HepG2 (cell line): Measurements from ENCODE around the gene APOM. TPM values are rescaled to one million over a fixed set of nuclear protein-coding genes. Genes with fewer than 3 reads are reported as not detected.

ENCODE experiments used
- ATF7-NPFF ChIP-seq: sonication (generic); formaldehyde crosslinking; IDR thresholded peaks from 2 replicates; pipeline ENCODE4 v1.8.1; 2023; ENCODE audit warnings: mild to moderate bottlenecking, low read depth, missing genetic modification reagents, moderate library complexity
- CBFB ChIP-seq: sonication (generic); formaldehyde crosslinking; IDR thresholded peaks from 2 replicates; pipeline ENCODE4 v1.4.0; 2020; ENCODE audit warnings: missing genetic modification reagents
- DMAP1 ChIP-seq: IDR thresholded peaks from 2 replicates; pipeline ENCODE4 v1.6.1; 2016
- DNMT1 ChIP-seq: sonication (generic); formaldehyde crosslinking; IDR thresholded peaks from 2 replicates; pipeline ENCODE4 v1.5.1; 2020; ENCODE audit warnings: mild to moderate bottlenecking, missing genetic modification reagents
- EED ChIP-seq: sonication (generic); formaldehyde crosslinking; IDR thresholded peaks from 2 replicates; pipeline ENCODE4 v1.5.0; 2020; ENCODE audit warnings: mild to moderate bottlenecking, missing genetic modification reagents
- FOXP1 ChIP-seq, 2 experiments: fragments of 450-650 bp in 1 of 2; IDR thresholded peaks; 2 replicates each; pipeline ENCODE4 v1.6.1; 2017 to 2018; ENCODE audit warnings: antibody characterized with exemption in 1 of 2
- KLF12 ChIP-seq: sonication (generic); formaldehyde crosslinking; IDR thresholded peaks from 2 replicates; pipeline ENCODE4 v1.4.0; 2020; ENCODE audit warnings: missing genetic modification reagents, borderline replicate concordance
- MNT ChIP-seq: fragments of 450-650 bp; IDR thresholded peaks from 2 replicates; pipeline ENCODE4 v1.6.1; 2016
- NKX3-1 ChIP-seq: sonication (generic); formaldehyde crosslinking; IDR thresholded peaks from 2 replicates; pipeline ENCODE4 v1.5.0; 2020; ENCODE audit warnings: missing genetic modification reagents
- THAP9 ChIP-seq: sonication (generic); formaldehyde crosslinking; IDR thresholded peaks from 2 replicates; pipeline ENCODE4; 2020; ENCODE audit warnings: missing genetic modification reagents, mild to moderate bottlenecking, borderline replicate concordance
- YEATS2 ChIP-seq: sonication (generic); formaldehyde crosslinking; IDR thresholded peaks from 2 replicates; pipeline ENCODE4 v1.4.0; 2020; ENCODE audit warnings: missing genetic modification reagents, borderline replicate concordance
- ZBTB21 ChIP-seq: sonication (generic); formaldehyde crosslinking; IDR thresholded peaks from 2 replicates; pipeline ENCODE4 v1.4.0; 2020; ENCODE audit warnings: missing genetic modification reagents
- ZNF101 ChIP-seq: sonication (generic); formaldehyde crosslinking; IDR thresholded peaks from 2 replicates; pipeline ENCODE4 v1.4.0; 2020; ENCODE audit warnings: mild to moderate bottlenecking, low read depth, missing genetic modification reagents, borderline replicate concordance
- ZNF256 ChIP-seq: sonication (generic); formaldehyde crosslinking; conservative IDR thresholded peaks from 2 replicates; pipeline ENCODE4 v1.4.0; 2020; ENCODE audit warnings: missing genetic modification reagents
- ZNF30 ChIP-seq: sonication (generic); formaldehyde crosslinking; IDR thresholded peaks from 2 replicates; pipeline ENCODE4 v1.5.0; 2020; ENCODE audit warnings: mild to moderate bottlenecking, missing genetic modification reagents
- ZNF446 ChIP-seq: sonication (generic); formaldehyde crosslinking; IDR thresholded peaks from 2 replicates; pipeline ENCODE4 v1.5.0; 2020; ENCODE audit warnings: mild to moderate bottlenecking, missing genetic modification reagents
- ZNF646 ChIP-seq: sonication (generic); formaldehyde crosslinking; IDR thresholded peaks from 2 replicates; pipeline ENCODE4 v1.9.0; 2021; ENCODE audit warnings: mild to moderate bottlenecking, missing genetic modification reagents
- ZNF878 ChIP-seq: sonication (generic); formaldehyde crosslinking; IDR thresholded peaks from 2 replicates; pipeline ENCODE4 v1.8.1; 2023; ENCODE audit warnings: mild to moderate bottlenecking, missing genetic modification reagents, moderate library complexity
- ZNF883 ChIP-seq: sonication (generic); formaldehyde crosslinking; IDR thresholded peaks from 2 replicates; pipeline ENCODE4 v1.5.1; 2020; ENCODE audit warnings: mild to moderate bottlenecking, missing genetic modification reagents; ENCODE audit errors: not compliant biosample characterization
- polyA plus RNA-seq, 8 experiments: library from polyadenylated mRNA; depleted of rRNA in 3 of 8; stranded (reverse) in 7 of 8; unstranded in 1 of 8; fragments of >200 nt; fragmentation: Illumina TruSeq in 4 of 8; extraction: Trizol in 4 of 8; gene quantifications; 2 replicates each; pipeline versions ENCODE4 v1.2.1 to v1.2.3, GENCODE V29; 2011 to 2016; ENCODE audit warnings: low read depth in 4 of 8, missing spikeins in 1 of 8, mixed read lengths in 1 of 8; ENCODE audit not compliant: insufficient read depth in 1 of 8
- total RNA-seq, 5 experiments: library from RNA; depleted of rRNA; stranded (reverse); fragments of >200 nt; fragmentation: Illumina TruSeq; extraction: Trizol; gene quantifications; 2 replicates each; pipeline ENCODE4 v1.2.3, GENCODE V29; 2016; ENCODE audit warnings: low read depth in 1 of 5

Gene APOM
- total and polyA plus RNA-seq, 2 of the 13 experiments (the other 11 are each of a cell fraction or from before 2014, with no cell fraction given), result 98.2 to 1,140 TPM

DNA sequence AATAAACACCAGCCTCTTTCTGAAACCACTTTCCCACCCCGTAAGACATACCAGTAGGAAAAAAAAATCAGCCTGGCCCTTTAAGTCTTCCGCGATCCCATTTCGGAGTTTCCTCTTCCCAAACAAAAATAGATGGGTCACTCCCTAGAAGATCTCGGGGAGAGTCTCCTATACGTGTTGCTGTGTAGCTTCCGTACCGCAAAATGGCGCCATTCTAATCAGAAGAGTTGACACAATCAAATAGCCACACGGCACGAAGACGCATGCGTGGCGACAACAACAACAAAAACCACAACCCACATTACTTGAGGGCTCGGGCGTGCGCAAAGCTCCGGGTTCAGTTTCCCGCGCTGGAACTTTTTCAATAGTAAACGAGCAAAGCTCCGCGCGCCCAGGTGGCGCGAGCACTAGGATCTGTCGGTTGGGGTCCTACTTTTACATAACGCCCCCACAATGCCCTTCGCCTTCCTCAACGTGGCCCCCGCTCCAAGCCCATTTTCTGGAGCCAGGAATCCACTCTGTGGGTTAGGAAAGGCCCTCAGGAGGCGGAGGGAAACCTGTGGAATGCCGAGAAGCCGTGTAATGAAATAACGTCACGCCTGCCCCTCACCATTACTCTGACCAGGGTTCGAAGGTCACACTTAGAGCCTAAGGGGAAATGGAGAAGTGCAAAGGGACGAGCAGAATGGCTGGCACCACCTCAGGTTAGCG, 9.3 kb downstream of the APOM start, which contains the start of gene GPANK1 (continued):
- TF ChIP-seq ZNF646 (CRISPR knock-in tag), result peak; percentile 96
- TF ChIP-seq DNMT1 (CRISPR knock-in tag), result peak; percentile 50; the same call in 1 of the 2 replicates
- TF ChIP-seq KLF12 (CRISPR knock-in tag), result 0 out of 2 replicates have a peak, but pooled peaks have one; percentile 28
- 0 out of 2 replicates have a peak, but pooled peaks have one; percentile 41 for TF ChIP-seq ZNF446
- peak; percentile 93 for TF ChIP-seq CBFB
- TF ChIP-seq ATF7-NPFF (CRISPR knock-in tag), result peak; percentile 84; the same call in 1 of the 2 replicates
- TF ChIP-seq ZNF878 (CRISPR knock-in tag), result peak; percentile 88; the same call in 1 of the 2 replicates
- peak; percentile 39; the same call in 1 of the 2 replicates for TF ChIP-seq YEATS2 (CRISPR knock-in tag)
- 0 out of 2 replicates have a peak, but pooled peaks have one; percentile 47 for TF ChIP-seq ZNF30 (CRISPR knock-in tag)
- TF ChIP-seq ZNF101 (CRISPR knock-in tag), result no peak
- 0 out of 2 replicates have a peak, but pooled peaks have one; percentile 61 for TF ChIP-seq DMAP1 (CRISPR knock-in tag)
- peak; percentile 57; the same call in 1 of the 2 replicates for TF ChIP-seq THAP9 (CRISPR knock-in tag)
- TF ChIP-seq NKX3-1 (CRISPR knock-in tag), result peak; percentile 54; the same call in 1 of the 2 replicates
- peak; percentile 52 for TF ChIP-seq ZNF883 (CRISPR knock-in tag)
- peak; percentile 90 for TF ChIP-seq FOXP1 (IDR thresholded peaks at IDR 0.05)
- peak; percentile 83 for TF ChIP-seq FOXP1 (CRISPR knock-in tag; IDR thresholded peaks at IDR 0.05)
- TF ChIP-seq EED (CRISPR knock-in tag), result peak; percentile 61; the same call in 1 of the 2 replicates
- peak; percentile 86 for TF ChIP-seq MNT
- TF ChIP-seq ZBTB21 (CRISPR knock-in tag), result peak; percentile 58; the same call in 1 of the 2 replicates
- peak; percentile 39; the same call in 1 of the 2 replicates for TF ChIP-seq ZNF256 (CRISPR knock-in tag)
